NCI-H1694 (cell line): ENCODE data around the gene OSGIN1.
"Not testable (repeated sequence)": the region's sequence is repeated elsewhere in the genome, so short reads cannot be mapped to it uniquely, and the experiment has no call there.

Experiments used
- DNase-seq: peaks from one replicate; lab custom pipeline; 2025; lab: John Stamatoyannopoulos, UW

Gene OSGIN1

GRCh38 chr16:83942074-83942473 is 11.0 kb upstream of the OSGIN1 start:
- DNase-seq, result no peak

GRCh38 chr16:83942815-83943515 is 10.1 kb upstream of the OSGIN1 start:
- no peak for DNase-seq

DNA sequence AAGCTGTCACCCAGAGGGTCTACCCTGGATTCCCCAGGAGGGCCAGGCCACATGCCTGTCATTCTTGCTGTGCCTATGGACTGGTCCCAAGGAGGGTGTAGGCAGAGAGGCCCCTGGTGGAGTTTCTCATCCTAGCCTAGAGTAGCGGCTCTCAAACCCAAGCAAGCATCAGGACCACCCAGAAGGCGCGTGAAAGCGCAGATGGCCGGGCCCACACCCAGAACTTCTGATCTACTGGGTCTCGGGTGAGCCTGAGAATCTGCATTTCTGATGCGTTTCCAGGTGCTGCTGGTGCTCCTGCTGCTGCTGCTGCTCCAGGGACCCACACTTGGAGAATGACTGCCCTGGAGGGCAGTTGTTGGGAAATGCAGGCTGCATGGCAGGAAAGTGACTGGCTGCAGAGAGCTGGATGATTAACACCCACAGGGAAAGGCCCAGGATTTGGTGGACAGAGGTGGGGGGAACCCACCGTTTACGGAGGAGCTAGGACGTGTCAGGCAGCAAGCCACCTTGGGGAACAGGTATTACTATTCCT is 9.5 kb upstream of the OSGIN1 start:
- no peak for DNase-seq

GRCh38 chr16:83945587-83945986 is 7.5 kb upstream of the OSGIN1 start:
- DNase-seq, result no peak

DNA sequence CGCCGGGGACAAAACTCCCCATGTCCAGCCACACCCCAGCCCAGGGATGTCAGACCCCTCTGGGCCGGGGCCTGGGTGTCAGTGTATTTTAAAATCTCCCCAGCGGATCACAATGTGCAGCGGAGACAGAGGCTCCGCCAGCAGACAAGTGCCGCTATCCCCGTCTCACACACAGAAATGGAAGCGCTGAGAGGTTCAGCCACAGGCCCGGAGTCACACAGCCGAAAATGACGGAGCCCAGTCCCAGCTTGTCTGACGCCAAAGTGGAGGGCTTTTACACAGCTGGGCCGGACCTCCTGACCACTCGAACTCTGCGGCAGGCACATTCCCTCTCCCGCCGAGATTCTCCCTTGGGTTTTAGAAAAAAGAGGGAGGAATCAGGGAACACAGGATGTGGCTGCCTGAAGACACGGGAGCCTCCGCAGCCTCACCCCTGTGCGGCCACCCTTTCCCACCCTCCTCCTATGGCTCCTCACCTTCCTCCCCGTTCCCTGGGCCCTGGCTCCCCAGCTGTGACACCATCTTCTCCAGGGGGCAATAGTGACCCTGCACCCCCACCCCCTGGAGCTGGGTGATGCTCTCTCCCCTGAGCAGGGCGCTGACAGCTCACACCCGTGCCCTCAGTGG is 6.8 kb upstream of the OSGIN1 start:
- no peak for DNase-seq

DNA sequence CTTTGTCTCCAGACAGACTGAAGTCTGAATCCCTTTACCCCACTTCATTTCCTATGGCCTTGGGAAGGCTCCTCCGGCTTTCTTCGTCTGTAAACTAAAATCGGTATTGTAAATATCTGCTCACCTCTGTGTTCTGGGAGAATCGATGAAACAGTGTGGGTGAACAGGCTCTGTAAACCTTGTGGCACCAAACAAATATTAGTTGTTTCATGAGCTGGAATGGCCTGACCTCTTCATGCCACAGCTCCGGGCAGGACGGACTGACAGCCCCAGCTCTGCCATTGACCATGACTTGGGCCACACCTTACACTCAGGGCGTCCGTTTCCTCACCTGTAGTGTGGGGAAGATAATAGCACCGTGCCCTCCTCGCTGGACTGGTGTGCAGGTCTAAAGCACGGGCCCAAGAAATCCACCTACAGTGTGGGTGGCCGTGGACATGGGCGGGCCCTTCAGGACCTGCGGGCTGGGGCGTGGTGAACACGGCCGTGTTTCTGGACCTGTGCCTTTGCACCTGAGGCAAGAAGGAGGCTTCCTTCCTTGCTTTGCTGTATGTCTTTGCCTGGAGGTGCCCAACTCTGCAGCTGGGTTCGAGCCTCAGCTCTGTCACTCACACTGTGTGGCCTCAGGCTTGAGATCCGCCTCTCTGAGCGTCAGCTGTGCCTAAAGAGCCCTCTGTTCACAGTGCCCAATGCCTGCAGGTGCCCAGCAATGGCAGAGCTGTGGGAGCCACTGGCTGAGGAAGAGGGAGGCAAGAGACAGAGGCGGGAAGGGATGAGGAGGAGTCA is 6.1 kb upstream of the OSGIN1 start:
- no peak for DNase-seq

GRCh38 chr16:83947642-83948234 is 5.3 kb upstream of the OSGIN1 start:
- DNase-seq, result no peak

DNA sequence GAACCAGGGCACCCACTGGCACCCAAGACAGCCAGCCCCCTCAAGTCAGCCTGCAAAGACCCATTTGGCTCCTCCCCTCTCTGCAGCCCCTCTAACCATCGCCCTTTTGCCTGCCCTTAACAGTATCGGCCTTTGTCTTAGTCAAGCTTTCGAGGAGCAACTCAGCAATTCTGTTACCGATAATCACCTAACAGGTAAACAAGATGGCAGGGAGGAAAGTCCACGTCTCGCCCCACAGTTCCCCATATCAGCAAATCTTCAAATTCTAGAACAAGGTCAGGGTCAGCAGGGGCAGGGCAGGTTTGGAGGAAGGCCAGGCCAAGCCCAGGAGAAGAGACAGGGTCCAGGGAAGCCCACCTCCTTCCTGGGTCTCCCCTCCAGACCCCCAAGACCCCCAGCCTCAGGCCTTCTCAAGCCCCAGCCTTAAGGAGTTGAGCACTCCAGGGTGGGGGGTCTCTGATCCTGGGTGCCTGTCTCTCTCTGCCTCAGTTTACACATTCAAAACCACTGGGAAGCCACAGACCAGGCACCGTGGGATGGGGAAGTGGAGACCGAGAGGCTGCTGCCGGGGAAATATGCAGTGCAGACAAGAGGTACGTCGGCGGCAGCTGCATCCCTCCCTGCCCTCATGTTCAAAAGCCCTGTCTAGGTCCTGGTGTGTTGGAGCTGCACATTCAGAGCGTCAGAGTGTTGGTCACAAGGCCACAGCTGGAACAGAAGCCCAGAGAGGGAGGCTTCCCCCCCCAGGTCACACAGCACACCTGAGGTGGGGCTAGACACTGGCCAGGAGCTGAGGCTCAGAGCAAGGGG is 3.9 kb upstream of the OSGIN1 start:
- DNase-seq, result no peak

- DNase-seq, result no peak
Measured at GRCh38 chr16:83949724-83950001, 3.4 kb upstream of the OSGIN1 start.

GRCh38 chr16:83950862-83951399 is 2.1 kb upstream of the OSGIN1 start:
- DNase-seq, result not testable (repeated sequence)

GRCh38 chr16:83951544-83951943 is 1.5 kb upstream of the OSGIN1 start:
- no peak for DNase-seq

DNA sequence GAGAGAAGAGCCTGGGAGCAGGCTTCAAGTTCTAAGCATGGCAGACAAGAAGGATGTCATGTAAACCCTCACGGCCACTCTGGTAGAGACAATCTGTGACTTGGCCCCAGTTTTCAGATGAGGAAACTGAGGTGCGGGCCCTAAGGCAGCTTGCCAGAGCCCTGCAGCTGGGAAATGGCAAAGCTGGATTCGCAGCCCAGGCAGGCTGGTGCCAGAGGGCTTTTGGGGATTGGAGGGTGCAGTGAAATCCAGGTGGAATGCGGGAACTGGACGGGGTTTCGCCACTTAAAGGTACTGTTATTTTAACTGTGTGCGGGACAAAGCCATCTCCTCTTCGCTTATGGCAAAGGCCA is 477 bp upstream of the OSGIN1 start:
- no peak for DNase-seq

DNA sequence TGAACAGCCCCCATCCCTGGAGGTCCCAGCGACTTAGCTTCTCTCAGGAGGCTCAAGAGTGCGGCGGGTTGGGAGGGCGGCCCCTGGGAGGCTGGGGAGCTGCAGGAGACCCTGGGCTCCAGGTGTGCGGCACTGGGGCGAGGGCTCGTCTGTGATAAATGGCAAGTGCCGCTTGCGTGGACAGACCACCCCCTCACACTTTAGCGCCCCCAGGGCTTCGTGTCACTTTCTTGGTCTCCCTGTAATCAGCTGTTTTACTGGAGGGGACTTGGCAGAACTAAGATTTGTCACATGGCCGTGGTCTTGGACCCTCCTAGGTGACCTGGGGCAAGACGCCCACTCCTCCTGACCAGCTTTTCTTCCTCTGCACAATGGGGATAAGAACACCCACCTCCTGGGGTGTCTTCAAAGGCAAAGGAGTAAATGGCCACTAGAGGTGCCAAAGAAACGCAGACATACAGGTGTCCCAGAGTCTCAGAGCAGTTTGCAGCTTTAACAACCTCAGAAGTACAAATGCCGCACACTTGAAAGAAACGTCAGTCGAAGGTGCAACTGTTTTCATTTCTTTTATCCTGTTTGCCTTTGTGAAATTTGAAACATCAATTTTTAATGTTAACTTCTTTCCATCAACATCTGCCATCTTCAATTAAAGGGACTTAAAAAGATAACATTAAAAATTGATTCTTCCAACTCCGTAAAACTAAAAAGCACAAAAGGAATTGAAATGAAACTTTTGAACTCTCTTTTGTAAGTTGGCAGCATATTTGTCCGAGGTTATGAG is 946 bp downstream of the OSGIN1 start:
- DNase-seq, result no peak

DNA sequence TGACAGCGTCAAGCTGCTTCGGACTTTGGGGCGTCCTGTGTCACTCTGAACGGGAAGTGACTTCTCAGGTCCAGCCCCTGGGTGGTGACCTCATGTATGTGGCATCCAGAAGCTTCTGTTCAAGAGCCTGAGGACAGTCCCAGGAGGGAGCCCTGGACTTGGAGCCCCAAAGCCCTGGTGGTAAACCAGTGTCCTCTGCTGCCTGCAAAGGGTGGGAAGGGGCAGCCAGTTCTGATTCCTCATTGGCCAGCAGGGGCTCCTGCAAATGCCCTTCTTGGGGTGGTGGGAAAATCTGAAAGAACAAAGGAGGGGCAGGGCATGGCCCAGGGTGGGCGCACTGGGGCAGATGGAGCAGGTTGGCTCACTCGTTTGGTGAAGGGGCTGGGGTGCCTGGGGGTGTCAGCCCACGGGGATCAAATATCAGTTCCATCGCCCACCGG is 1.6 kb downstream of the OSGIN1 start:
- no peak for DNase-seq

GRCh38 chr16:83955218-83956130 is 2.4 kb downstream of the OSGIN1 start:
- DNase-seq, result no peak

- DNase-seq, result peak; percentile 57
Measured at GRCh38 chr16:83956336-83957289, 3.6 kb downstream of the OSGIN1 start.

DNA sequence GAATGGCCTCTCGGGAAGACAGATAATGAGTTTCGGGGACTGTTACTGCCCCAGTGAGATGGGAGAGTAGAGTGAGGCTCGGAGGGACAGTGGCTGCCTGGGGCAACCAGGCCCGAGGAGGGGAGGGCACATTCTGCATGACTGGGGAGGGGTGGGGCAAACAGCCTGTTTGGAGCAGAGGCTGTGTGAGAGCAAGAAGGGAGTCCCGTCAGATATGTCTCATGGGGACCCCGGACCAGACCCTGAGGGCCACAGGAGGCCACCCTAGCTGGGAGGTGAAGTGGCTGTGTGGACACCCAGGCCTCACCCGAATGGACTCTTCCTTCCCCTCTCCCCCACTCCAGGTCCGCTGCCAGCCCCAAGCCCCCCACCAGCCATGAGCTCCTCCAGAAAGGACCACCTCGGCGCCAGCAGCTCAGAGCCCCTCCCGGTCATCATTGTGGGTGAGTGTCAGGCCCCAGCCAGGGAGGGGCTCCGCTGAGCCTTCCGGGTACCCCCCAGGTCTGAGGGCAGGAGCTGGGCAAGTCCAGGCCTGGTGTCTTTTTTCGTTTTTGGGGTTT is 4.3 kb downstream of the OSGIN1 start:
- DNase-seq, result no peak

DNA sequence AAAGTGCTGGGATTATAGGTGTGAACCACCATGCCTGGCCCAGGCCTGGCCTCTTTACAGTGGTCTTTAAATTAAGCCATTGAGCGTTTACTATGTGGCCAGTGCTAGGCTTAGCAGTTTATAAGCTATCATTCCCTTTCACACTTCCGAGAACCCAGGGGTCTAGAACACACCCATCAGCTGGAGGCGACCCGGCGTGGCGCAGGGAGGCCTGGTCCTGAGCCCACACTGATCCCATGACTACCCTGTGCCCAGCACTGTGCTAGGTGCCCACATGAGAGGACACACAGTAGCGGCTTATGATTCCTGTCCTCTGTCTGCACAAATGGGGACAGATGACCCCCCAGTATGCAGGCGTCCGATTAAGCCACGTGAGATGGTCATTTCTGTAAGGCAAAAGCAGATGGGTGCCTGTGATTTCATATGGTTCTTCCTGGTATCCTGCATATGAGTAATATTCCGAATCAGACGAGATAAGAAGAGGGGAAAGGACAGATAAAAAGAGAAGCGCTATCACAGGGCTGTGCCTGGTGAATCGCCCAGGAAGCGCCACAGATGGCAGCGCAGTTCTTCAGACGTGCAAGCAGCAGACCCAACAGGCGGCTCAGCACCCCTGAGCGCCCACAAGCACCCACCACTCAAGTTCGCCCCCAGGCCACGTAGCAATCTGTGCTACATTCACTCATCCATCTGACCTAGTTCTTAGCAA is 5.3 kb downstream of the OSGIN1 start:
- DNase-seq, result no peak
